Stimulated activated CD4-positive, alpha-beta T cell treated with anti-CD3 and anti-CD28 coated beads, Interleukin-2, amount 100 ng/mL, for 48 hours (primary cell): ENCODE measurements around the gene RAE1.
A peak's percentile ranks its signal among the peaks of the same experiment; 100 is the strongest.

Source experiments
- DNase-seq, 2 donors: peaks; one replicate each; pipeline ENCODE4 v3.0.0-alpha.2; 2020

RAE1 gene

DNA sequence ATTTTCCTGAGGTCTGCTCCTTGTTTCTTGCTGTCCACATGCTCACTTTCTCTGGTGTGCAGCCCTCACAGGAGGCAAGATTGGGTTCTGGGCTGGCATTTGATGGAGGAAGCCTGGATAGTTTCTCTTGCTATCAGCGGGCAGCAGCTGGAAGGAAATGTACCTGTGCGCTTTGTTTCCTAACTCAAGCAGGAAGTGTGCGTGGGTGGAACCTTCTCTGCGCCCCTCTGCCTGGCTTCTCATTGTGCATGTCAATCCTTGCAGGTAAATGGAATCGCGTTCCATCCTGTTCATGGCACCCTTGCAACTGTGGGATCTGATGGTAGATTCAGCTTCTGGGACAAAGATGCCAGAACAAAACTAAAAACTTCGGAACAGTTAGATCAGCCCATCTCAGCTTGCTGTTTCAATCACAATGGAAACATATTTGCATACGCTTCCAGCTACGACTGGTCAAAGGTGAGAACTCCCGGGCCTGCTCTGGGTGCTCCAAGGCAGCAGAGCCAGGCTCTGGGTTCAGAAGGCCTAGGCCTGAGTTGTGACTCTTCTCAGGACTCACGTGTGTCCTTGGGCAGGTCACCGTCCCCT lies 23.4 kb downstream of the RAE1 start:
- no peak for DNase-seq

DNA sequence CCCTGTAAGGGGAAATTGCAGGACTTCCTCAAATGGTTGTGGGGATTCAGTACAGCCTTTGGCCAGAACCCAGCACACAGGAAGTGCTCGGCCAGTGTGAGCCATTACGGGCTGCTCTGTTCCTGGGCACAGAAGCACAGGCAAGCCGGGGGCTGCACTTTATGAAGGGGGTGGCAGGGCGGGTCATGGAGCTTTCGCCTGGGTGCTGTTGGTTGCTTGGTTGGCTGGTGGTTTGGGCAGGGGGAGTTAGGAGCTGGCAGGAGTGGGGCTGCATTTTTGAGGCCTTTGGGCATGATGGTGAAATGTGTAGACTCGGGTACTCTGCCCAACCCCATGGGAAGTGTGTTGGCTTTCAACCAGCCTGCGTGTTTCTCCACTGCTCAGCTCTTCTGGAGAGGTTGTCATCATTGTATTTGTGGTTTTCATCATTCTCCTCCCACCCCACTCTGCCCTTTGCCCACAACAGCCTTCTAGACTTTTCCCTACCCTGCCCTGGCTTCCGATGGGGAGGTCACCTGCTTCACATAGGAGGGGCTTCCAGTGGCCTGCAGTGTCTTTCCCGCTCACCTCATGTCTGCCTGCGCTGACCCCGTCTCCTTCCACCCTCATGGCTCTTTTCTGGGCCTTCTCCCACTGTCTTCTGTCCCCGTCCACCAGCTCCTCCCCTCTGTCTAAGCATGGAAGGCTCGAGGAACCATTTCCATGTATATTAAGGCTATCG lies 24.0 kb downstream of the RAE1 start:
- no peak for DNase-seq

DNA sequence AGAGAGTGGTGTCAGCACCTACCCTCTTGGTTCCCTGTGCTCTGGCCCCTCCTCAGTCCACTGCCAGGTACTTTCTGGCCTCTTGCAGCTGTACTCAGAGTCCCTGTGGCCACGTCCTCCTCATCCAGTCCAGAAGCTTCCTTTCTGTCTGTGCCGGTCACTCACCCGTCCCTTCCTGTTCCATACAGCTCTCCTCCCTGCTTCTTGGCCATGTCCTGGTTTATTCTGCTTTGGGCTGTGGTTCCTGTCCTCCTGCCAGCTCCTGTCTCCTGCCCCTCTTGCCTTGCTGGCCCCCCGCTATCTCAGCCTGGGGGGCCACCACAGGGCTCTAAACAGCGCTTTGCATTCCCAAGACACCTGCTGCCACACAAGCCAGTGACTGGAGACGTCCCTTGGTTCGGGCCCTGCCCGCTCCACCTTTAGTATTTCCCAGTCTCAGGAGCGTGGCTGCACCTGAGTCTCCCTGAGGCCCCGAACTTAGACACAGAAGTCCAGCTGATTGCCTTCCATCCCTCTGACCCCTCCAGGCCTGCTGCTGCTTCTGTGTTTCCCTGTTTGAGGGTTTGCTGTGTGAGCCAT lies 24.7 kb downstream of the RAE1 start:
- no peak for DNase-seq

DNA sequence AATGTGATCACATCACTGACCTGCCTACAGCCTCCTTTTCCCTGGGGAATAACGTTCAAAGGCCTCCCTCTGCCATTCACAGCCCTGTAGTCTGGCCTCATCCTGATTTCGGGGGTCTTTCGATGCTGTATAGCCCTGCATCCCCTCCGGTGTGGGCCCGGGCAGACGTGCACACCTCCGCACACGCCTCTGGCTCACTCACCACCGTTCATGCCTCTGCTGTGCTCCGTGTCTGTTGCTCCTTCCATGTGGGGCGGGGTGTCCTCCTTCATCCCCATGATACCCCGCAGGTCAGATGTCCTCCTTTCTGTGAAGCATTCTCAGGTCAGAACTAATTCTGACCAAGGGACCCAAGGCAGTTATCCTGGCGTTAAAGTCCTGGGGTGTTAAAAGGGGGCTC lies 26.3 kb downstream of the RAE1 start:
- DNase-seq: no peak

DNA sequence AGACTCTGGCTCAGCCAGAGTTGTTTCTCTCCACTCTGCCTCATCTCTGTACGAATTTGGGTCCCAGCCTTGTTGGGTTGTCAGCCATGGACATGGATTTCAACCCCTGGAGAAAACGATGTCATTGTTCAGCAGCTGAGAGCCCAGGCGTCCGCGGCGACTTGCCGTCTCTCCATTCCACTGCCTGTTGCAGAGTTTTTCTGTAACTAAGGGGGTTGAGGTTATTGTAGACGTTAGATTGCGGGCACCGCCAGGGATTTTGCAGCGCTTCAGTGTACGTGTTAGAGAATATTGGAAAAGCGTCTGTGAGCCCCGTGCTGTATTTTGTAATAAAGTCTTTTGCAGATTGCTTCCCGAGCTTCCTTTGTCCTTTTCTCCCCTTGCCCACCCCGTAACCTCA lies 27.1 kb downstream of the RAE1 start:
- no peak for DNase-seq

DNA sequence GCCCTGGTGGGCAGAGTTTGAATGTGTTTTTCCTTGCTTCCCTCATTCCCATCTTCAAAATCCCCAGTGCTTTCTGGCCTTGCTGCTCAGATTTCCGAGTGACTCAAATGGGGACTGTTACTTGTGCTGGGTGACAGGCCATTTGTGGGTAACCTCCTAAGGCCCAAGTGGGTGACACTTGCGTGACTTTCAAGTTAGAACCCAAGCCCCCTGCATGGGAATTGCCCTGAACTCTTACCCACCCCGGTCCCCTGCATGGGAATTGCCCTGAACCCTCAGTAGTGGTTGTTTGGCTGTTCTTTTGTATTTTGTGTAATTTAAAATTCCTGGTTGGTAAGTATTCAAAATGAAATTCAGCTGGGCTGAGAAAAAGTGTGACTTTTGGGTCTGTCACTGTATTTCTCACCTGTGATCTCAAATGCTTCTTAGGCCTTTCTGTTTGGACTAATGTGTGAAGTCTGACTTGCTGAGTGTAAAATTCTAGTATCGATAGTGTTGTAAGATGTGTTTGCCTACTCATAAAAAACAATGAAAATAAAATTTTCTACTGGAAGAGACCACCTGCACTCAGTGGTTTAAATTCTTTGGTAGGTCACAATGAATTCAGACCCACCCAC lies 27.7 kb downstream of the RAE1 start:
- no peak for DNase-seq

DNA sequence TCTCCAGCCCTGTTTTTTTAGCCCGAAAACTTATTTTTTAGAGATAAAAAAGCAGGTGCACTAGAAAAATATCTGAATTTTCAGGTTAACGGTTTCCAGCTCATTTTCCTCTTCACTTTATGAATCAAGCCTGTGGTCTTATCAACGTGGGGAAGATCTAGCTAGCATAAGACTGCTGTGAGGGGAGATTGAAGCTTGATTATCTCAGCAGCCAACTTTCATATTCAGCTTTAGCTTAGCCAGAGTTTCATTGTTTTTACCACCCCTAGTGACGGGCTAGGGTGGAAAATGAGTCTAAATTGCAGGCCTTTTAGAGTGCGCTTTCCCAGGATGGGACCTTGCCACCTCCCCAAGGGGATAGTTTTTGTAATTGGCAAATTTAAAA lies 28.2 kb downstream of the RAE1 start:
- DNase-seq: no peak

DNA sequence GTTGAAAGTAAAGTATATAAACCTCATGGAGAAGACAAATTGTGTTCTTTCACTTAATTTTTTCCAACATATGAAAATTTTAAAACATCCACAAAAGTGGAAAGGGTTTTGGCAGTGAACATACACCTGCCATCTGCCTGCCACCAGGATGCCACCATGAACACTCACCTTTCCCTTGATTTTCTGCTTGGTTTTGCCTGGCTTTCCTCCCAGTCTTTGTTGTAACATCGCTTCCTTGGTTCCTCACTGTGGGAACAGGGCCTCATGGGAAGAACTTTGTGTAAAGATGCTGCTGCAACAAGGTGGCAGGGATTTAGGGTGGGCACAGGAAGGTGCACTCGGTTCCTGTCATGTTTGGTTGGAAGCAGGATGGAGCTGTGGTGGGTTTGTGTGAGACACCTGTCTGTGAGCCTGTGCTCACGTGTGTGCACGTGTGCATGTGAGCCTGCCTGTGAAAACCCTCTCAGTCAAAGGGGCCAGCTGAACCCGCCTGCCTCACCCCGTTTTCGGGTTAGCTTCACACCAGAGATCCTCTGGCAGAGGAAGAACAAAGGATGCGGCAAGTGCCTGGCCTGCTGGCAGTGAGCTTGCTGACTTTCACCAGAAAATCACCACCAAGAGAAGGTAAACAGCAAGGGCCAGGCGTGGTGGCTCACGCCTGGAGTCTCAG lies 29.2 kb downstream of the RAE1 start:
- no peak for DNase-seq

DNA sequence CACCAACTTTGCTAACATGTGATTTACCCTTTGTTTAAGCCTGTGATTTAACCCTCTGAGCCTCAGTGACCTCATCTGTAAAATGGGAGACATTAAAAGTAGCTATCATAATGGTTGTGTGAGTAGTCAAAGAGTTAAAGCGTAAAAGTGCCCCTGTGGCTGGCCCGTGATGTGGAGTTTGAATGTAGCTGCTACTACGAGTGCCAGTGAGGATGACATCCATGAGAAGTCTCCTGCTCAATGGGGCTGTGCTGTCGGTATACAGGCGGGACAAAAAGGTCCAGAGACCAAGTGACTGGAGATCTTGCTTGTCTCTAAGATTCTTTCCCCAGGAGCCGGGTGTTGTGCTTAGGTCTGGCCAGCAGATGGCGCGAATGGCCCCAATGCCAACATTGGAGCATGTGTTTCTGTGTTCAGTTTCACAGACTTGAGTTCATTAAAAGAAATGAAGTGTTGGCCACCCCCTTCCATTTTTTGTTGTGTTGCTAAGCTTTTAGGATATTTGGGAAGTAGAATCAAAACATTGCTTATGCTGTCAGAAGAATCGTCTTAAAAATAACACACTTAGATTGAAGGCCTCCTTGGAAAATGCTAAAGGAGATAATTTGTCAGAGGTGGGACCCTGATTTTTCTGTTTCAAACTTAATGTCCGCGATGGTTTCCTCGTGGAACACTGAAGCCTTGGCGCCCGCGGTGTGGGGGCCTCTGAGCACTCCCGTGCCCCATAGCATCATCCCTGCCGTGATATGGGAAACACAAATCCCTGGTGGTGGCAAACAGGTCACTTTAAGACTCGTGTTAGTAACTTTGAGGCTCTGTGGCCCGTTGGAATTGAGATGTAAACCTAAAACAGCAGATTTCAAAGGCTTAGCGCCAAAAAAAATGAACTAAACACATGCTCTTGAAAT lies 30.8 kb downstream of the RAE1 start:
- peak; percentile 85 to 88 for DNase-seq

DNA sequence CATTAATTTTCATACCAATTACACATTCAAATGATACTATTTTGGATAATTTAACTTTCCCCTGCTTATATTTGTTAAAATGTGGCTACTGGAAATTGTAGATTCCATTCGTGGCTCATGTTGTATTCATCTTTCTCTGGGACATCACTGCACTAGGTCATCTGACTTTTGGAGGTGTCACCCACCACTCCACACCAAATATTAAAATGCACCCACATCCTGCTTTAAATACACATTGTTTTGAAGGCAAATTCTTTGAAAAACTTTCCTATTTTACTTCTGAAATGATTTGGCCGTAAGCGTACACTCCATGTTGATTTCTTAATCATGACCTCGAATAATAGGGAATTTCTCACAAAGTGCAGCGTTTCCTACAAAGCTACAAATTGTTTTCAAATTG lies 31.5 kb downstream of the RAE1 start:
- DNase-seq: no peak

DNA sequence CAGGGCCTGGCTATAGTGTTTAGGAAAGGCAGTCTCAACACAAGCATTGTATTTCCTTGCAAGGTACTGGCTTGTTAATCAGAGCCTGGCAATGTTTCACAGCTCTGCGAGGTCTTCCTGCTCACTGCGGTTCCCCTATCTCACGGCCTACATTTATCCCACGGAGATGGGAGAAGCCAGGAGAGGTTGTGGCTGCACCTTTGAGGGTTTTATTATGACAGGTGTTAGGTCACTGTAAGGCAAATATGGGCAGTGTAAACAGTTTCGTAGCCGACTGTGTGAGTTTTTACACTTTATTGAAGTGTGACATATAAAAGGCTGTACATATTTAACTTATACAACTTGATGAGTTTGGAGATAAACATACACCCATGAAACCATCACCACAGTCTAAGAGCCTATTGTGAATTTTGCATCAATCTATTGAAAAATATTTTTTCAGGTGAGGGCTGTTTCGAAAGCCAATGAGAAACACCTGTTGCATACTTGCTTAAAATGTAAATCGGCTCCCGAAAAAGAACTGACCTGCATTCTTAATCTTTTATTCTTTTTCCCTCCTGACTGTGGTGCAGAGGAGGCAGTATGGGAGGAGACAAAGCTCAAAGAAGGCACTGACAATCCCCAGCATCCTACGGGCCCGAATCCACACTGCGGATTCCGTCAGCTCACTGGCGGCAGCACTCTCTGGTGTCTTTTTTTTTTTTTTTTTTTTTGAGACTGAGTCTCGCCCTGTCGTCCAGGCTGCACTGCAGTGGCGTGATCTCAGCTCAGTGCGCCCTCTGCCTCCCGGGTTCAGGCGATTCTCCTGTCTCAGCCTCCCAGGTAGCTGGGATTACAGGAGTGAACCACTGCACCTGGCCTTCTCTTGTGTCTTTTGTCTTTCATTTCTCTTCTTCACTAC lies 32.6 kb downstream of the RAE1 start:
- no peak for DNase-seq

DNA sequence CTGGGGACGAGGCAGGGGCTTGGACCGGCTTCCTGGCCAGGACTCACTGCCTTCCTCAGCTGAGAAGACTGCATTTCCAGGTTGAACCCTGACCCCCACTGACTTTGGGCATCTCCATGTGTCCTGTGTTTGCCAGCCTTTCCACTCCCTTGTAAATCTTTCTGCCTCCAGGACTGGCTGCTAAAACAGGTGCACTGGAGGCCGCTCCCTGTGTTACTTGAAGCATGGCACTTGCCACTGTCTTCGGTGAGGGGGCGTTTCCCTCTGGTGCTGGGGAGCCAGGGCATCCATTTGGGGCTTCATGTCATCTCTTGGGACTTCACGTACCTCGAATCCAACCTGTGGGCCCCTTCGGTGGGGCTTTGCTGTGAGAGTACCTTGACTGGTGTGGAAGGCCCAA lies 33.4 kb downstream of the RAE1 start:
- no peak for DNase-seq

DNA sequence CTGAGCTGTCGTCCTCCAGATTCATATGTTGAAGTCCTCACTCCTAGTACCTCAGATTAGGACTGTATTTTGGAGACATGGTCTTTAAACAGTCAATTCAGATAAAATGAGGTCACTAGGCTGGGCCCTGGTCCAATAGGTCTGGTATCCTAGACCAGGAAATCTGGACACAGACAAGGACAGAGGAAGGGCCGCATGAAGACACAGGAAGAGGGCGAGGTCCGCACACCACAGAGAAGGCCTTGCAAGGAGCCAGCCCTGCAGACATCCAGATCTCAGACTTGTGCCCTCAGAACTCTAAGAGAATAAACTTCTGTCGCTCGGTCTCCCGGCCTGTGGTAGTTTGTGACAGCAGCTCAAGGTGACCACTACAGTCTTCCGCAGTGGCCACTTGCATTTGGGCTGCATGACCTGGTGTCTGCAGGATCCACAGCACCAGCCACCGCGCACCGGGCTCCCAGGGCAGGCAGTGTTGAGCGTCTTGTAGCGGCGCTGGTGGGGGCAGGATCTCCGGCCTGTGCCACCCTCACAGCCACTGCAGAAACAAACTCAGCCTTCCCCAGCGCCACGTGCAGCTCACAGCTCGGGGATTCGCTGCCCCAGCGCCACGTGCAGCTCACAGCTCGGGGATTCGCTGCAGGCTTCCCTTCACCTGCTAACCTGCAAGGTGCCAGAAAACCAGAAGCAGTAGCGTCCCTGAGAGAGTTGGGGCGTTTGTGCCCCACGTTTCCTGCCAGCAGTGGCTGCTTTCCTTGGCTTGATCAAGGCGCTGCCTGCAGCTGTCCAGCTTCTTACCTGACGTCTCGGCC lies 34.1 kb downstream of the RAE1 start:
- no peak for DNase-seq

DNA sequence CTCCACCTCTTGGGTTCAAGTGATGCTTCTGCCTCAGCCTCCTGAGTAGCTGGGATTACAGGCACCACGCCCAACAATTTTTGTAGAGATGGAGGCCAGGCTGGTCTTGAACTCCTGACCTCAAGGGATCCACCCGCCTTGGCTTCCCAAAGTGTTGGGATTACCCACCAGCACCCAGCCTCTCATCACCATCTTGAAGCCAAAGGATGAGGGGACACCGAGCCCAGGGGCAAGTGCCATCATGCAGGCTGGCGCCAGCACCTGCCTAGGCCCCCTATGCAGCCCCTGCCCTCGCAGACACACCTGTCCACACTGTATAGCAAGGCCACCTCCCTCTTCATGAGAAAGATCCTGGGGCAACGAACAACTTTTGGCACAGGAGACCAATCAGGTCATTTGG lies 34.9 kb downstream of the RAE1 start:
- no peak for DNase-seq

DNA sequence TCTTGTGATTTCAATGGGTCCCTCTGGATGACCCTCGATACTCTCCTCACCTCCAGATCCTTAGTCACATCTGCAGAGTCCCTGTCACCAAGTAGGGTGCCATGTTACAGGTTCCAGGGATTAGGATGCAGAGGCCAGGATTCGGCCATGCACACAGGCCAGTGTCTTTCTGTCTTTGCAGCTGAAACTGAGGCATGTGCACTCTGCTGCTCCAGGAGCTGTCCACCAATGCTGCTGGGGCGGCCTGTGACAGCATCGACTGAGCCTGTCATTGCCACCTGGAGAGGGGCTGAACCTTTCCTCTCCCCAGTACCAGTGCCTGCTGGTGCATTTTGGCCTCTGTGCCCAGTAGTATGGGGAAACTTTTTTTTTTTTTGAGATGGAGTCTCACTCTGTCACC lies 35.7 kb downstream of the RAE1 start:
- DNase-seq: no peak

DNA sequence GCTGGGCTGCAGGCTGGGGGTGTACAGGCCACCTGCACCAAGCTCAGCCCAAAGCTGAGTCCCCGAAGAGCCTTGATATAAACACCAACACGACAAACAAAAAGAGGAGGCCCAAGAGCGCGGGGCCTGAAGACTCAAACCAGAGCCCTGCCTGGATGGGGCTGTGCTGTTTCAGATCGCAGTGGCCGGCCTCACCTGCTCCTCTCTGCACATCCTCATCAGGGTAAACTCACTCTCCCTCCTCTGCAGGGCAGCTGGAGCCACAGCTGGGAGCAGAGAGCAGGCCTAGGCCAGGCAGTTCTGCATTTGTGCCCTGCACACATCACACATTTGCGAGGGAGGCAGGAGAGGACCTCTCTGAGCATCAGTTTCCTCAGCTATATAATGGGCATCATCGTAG lies 36.4 kb downstream of the RAE1 start:
- no peak for DNase-seq

DNA sequence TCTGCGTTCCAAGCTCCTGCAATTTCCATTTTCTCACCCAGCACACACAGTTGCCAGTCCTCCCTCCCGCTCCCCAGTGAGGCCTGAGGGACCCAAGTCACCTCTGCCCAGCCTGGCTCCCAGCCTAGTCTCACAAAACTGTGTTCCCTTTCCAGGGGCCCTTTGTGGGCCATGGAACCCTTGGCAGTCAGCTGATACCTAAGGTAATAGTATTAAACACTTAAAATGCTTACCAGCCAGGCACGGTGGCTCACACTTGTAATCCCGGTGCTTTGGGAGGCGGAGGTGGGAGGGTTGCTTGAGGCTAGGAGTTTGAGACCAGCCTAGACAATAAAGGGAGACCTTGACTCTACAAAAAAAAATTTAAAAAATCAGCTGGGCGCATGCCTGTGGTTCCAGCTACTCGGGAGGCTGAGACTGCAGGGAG lies 36.9 kb downstream of the RAE1 start:
- no peak for DNase-seq

DNA sequence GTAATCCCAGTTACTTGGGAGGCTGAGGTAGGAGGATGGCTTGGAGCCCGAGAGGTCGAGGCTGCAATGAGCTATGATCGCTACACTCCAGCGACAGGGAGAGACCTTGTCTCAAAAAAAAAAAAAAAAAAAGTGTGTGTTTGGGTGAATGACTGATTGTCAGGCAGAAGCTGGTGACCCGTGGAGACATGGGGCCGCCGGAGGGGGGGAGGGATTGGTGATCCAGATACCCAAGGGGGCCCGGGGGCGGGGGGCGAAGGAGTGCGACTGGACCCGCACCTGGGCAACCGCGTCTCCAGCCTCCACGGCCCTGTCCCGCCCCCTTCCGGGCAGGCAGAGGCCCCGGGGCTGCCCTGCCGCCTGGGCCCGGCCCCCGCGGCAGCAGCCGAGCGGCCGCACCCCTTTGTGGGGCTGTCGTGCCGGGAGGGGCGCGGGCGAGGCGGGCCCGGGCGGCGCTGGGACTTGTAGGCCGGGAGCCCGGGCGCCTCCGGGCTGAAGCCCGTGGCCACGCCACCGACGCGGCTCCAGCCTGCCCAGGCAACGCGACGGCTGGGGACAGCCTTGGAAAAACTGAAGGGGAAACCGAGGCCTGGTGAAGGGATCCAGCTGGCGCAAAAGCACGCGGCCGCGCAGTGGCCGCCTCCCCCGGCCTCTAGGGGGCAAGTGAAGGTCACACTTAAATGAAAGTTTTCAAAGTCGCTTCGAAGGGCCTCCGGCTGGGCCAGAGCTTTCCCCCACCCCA lies 38.1 kb downstream of the RAE1 start:
- peak; percentile 49 to 58 for DNase-seq

DNA sequence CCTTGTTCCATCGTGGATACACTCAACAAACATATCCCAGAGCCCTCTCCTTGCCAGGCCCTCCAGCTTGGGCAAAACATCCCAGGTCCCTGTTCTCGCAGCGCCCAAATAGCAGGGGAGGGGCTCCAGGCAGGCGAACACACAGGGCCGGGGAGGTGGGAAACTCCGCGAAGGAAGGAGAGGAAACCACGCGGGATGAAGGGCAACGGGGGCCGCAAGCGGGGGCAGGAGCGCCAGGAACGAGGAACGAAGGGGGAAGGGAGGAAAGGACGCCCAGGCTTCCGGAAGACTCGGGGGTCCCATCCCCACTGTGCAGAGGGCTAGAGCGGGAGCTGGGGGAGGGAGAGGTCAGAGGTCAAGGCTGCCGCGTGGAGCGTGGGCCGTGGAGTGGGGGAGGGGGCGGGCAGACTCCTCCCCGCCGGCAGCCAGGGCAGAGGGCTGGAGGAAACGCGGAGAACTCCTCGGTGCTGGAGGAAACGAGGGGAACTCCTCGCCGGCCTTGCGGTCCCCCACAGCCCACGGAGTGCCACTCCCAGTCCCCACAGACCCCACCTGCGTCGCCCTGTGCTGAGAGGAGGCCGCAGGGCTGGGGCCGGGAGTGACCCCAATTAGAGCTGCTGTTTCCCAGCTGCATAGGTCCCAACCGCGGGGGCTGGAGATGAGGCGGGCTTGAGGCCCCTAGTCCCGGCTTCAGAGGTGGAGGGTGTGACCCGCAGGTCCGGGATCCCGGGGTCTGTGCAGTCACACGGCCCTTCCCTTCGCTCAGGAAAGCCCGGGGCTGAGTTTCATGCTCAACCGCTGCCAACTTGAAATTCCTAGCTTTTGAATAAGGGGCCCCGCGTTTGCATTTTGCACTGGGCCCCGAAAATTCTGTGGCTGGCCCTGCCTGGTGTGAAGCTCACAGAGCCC lies 38.9 kb downstream of the RAE1 start:
- peak; percentile 51 to 63 for DNase-seq
